DMS79 (cell line): Measurements from ENCODE around the gene TTLL12.

Experiments
- DNase-seq: peaks from one replicate; lab custom pipeline; 2025; lab: John Stamatoyannopoulos, UW

The TTLL12 gene

GRCh38 chr22:43127166-43127908, 59.6 kb downstream of the TTLL12 start:
- DNase-seq = no peak

GRCh38 chr22:43126501-43127165, 60.3 kb downstream of the TTLL12 start:
- no peak for DNase-seq

- no peak for DNase-seq
These were observed 67.9 kb downstream of the TTLL12 start for GRCh38 chr22:43118953-43119458.

- no peak for DNase-seq
These were observed 68.7 kb downstream of the TTLL12 start for GRCh38 chr22:43118024-43118849.

- no peak for DNase-seq
These were observed 70.0 kb downstream of the TTLL12 start for GRCh38 chr22:43116932-43117331.
